Measurements from ENCODE around the gene TBC1D7. TPM values are rescaled to one million over a fixed set of nuclear protein-coding genes. Genes with fewer than 3 reads are reported as not detected.

Gene TBC1D7
- polyA plus RNA-seq, 1 experiment = 18.6 TPM

DNA sequence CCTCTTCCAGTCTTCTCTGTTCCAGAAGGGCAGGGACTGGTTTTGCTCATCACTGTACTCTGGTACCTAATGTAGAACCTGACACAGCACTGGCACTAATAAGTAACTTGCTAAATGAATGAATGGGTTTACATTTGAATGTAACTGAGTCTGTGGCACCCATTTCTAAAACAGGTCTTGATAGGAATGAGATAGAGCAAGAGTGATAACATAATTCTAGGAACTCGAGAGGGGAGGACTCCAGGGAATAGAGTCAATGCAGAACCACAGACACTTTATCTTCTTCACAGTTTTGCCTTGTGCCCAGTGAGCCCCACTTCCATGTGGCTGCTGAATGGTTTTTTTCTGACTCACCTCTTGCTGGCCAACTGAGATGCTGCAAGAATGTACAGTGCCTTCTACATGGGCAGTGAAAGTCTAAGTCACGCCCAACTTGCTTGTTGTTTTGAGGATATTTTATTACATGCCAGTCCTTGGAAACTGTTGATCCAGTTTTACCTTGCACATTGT lies 61.1 kb downstream of the TBC1D7 start:
- no peak for DNase-seq (ENCODE audit: low read depth)
- ChIA-PET CTCF (no interaction called here), POLR2A (no interaction called here)
- Histone ChIP-seq H3K27me3 (ENCODE audit: control insufficient read depth, insufficient read depth, low read length) (no peaks in the 10 kb centered on the region; the same call in 1 of the 2 replicates), H3K4me3 (ENCODE audit: low read depth, low read length) (no peak overlapping the region), H3K36me3 (ENCODE audit: control insufficient read depth, insufficient read depth, low read length) (no peaks in the 10 kb centered on the region)
- TF ChIP-seq, protein P1, sequence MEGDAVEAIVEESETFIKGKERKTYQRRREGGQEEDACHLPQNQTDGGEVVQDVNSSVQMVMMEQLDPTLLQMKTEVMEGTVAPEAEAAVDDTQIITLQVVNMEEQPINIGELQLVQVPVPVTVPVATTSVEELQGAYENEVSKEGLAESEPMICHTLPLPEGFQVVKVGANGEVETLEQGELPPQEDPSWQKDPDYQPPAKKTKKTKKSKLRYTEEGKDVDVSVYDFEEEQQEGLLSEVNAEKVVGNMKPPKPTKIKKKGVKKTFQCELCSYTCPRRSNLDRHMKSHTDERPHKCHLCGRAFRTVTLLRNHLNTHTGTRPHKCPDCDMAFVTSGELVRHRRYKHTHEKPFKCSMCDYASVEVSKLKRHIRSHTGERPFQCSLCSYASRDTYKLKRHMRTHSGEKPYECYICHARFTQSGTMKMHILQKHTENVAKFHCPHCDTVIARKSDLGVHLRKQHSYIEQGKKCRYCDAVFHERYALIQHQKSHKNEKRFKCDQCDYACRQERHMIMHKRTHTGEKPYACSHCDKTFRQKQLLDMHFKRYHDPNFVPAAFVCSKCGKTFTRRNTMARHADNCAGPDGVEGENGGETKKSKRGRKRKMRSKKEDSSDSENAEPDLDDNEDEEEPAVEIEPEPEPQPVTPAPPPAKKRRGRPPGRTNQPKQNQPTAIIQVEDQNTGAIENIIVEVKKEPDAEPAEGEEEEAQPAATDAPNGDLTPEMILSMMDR (IDR thresholded peaks at IDR 0.05; ENCODE audit: insufficient read depth, low read depth, low read length) = no peak

- ChIA-PET CTCF (interaction anchor here (0.6 to 1.1 kb wide), 3 partner anchors 13 to 439 kb away, joined by 3 to 5 read pairs (median 3); no protein-coding TSS in a partner anchor), POLR2A (no interaction called here)
- Histone ChIP-seq H3K27me3 (ENCODE audit: control insufficient read depth, insufficient read depth, low read length) (no peaks in the 10 kb centered on the region; the same call in 1 of the 2 replicates), H3K4me3 (ENCODE audit: low read depth, low read length) (no peak overlapping the region), H3K36me3 (ENCODE audit: control insufficient read depth, insufficient read depth, low read length) (no peaks in the 10 kb centered on the region)
- TF ChIP-seq, protein P1 (IDR thresholded peaks at IDR 0.05; ENCODE audit: insufficient read depth, low read depth, low read length) = no peak
- no peak for DNase-seq (ENCODE audit: low read depth)
Observed at GRCh38 chr6:13263669-13264068, 64.7 kb downstream of the TBC1D7 start.

GRCh38 chr6:13262302-13263230 lies 65.8 kb downstream of the TBC1D7 start:
- DNase-seq (ENCODE audit: low read depth) = no peak
- ChIA-PET POLR2A (interaction anchor here (0.6 kb wide), 1 partner anchor 148 kb away, joined by 4 read pairs; no protein-coding TSS in a partner anchor), CTCF (no interaction called here)
- TF ChIP-seq, protein P1 (IDR thresholded peaks at IDR 0.05; ENCODE audit: insufficient read depth, low read depth, low read length) = no peak
- Histone ChIP-seq H3K4me3 (ENCODE audit: low read depth, low read length) (no peak overlapping the region), H3K36me3 (ENCODE audit: control insufficient read depth, insufficient read depth, low read length) (no peaks in the 10 kb centered on the region), H3K27me3 (ENCODE audit: control insufficient read depth, insufficient read depth, low read length) (no peaks in the 10 kb centered on the region; the same call in 1 of the 2 replicates)

GRCh38 chr6:13261464-13261994 lies 66.8 kb downstream of the TBC1D7 start:
- no peaks in the 10 kb centered on the region; the same call in 1 of the 2 replicates for H3K27me3 ChIP-seq (ENCODE audit: control insufficient read depth, insufficient read depth, low read length)
- H3K36me3 ChIP-seq (ENCODE audit: control insufficient read depth, insufficient read depth, low read length) = no peaks in the 10 kb centered on the region
- no peak overlapping the region for H3K4me3 ChIP-seq (ENCODE audit: low read depth, low read length)
- ChIA-PET POLR2A (no interaction called here), CTCF (no interaction called here)
- TF ChIP-seq, protein P1 (IDR thresholded peaks at IDR 0.05; ENCODE audit: insufficient read depth, low read depth, low read length) = no peak
- DNase-seq (ENCODE audit: low read depth) = no peak

- H3K4me3 ChIP-seq (ENCODE audit: low read depth, low read length) = no peak overlapping the region
- CTCF ChIA-PET = interaction anchor here (1.4 kb wide), 1 partner anchor 9 kb away, joined by 3 read pairs; no protein-coding TSS in a partner anchor
- POLR2A ChIA-PET = interaction anchor here (0.6 kb wide), 1 partner anchor 313 kb away, joined by 4 read pairs; the partner anchor contains the start of gene SIRT5
- H3K36me3 ChIP-seq (ENCODE audit: control insufficient read depth, insufficient read depth, low read length) = no peaks in the 10 kb centered on the region
- DNase-seq (ENCODE audit: low read depth) = no peak
- no peaks in the 10 kb centered on the region; the same call in 1 of the 2 replicates for H3K27me3 ChIP-seq (ENCODE audit: control insufficient read depth, insufficient read depth, low read length)
- TF ChIP-seq, protein P1 (IDR thresholded peaks at IDR 0.05; ENCODE audit: insufficient read depth, low read depth, low read length) = no peak
Observed at GRCh38 chr6:13260831-13261230, 67.5 kb downstream of the TBC1D7 start.

Measured in BJ (cell line).